Spleen (tissue), 11 donors: Measurements from ENCODE around the gene IFI27. TPM values are rescaled to one million over a fixed set of nuclear protein-coding genes. Genes with fewer than 3 reads are reported as not detected.

Experiments used
- DNase-seq: peaks from one replicate; pipeline ENCODE4 v3.0.0-alpha.2; 2020
- H3K27ac ChIP-seq, 8 donors: fragments of 200-600 bp; sonication (generic) in 7 of 8; 1 replicate in 4 of 8; 2 replicates in 4 of 8; pipeline versions ENCODE4 v1.5.0 to v1.8.0; 2016 to 2021; ENCODE audit warnings: inconsistent platforms in 4 of 8, mild to moderate bottlenecking in 4 of 8, moderate library complexity in 1 of 8
- H3K27me3 ChIP-seq, 7 donors: fragments of 200-600 bp; sonication (generic) in 6 of 7; replicated peaks in 1 of 7; 1 replicate in 4 of 7; 2 replicates in 3 of 7; pipeline versions ENCODE4 v1.5.0 to v1.8.0; 2016 to 2021; ENCODE audit warnings: inconsistent platforms in 3 of 7, mild to moderate bottlenecking in 1 of 7
- H3K36me3 ChIP-seq, 6 donors: fragments of 200-600 bp; sonication (generic) in 5 of 6; 1 replicate in 4 of 6; 2 replicates in 2 of 6; pipeline versions ENCODE4 v1.5.0 to v1.8.0; 2016 to 2021; ENCODE audit warnings: inconsistent platforms in 2 of 6
- H3K4me1 ChIP-seq, 6 donors: fragments of 200-600 bp; sonication (generic) in 5 of 6; 1 replicate in 3 of 6; 2 replicates in 3 of 6; pipeline versions ENCODE4 v1.5.0 to v1.8.0; 2016 to 2021; ENCODE audit warnings: inconsistent platforms in 3 of 6
- H3K4me3 ChIP-seq, 8 donors: fragments of 200-600 bp; sonication (generic) in 7 of 8; 1 replicate in 4 of 8; 2 replicates in 4 of 8; pipeline versions ENCODE4 v1.5.0 to v1.8.0; 2016 to 2021; ENCODE audit warnings: inconsistent platforms in 4 of 8, mild to moderate bottlenecking in 4 of 8, moderate library complexity in 2 of 8
- H3K9me3 ChIP-seq, 8 donors: fragments of 200-600 bp; sonication (generic) in 7 of 8; 1 replicate in 4 of 8; 2 replicates in 4 of 8; pipeline versions ENCODE4 v1.5.0 to v1.8.0; 2016 to 2021; ENCODE audit warnings: inconsistent platforms in 4 of 8
- POLR2A ChIP-seq, 3 donors: fragments of 450-650 bp; IDR thresholded peaks; one replicate each; pipeline ENCODE4 v1.5.1; 2017; ENCODE audit warnings: antibody characterized with exemption in 3 of 3, mild to moderate bottlenecking in 1 of 3
- POLR2AphosphoS5 ChIP-seq, 3 donors: sonication (generic); formaldehyde crosslinking; IDR thresholded peaks; one replicate each; pipeline ENCODE4 v1.5.1; 2017; ENCODE audit warnings: antibody characterized with exemption in 3 of 3
- WGBS, 5 donors: extraction: QIAGEN DNeasy Blood & Tissue Kit in 3 of 5; methylation state at CpG; one replicate each; pipeline versions ENCODE4 v1.1.5 to v1.1.7; 2013 to 2018; 5-methylcytosine and 5-hydroxymethylcytosine counted together
- intact Hi-C: fragments of 100-400 bp; cut with DNase I; formaldehyde crosslinking; loops from one replicate; pipeline ENCODE4 v1.15.0; 2023; ENCODE audit warnings: low total_unique reads
- polyA plus RNA-seq, 3 donors: library from polyadenylated mRNA; stranded (reverse); fragments of 200-250 nt; gene quantifications; one replicate each; pipeline ENCODE4 v1.2.1, GENCODE V29; 2013
- total RNA-seq, 7 donors: library from RNA; depleted of rRNA in 3 of 7; stranded (reverse); fragments of >200 nt in 3 of 7; fragmentation: NEBNext Ultra II Directional in 4 of 7; extraction: Animal tissue kit (Norgen Biotek cat#: 25700) in 4 of 7; gene quantifications; one replicate each; pipeline versions ENCODE4 v1.1.0 to v1.2.1, GENCODE V29; 2016 to 2021
- TF ChIP-seq, protein P1 (sequence below), 11 experiments: fragments of 200-600 bp in 7 of 11; fragments of 450-650 bp in 4 of 11; sonication (generic) in 4 of 11; IDR thresholded peaks in 8 of 11; conservative IDR thresholded peaks in 3 of 11; 1 replicate in 7 of 11; 2 replicates in 4 of 11; pipeline versions ENCODE4 v1.4.0 to v1.8.0; 2016 to 2021; ENCODE audit warnings: antibody characterized with exemption in 11 of 11, inconsistent platforms in 4 of 11, mild to moderate bottlenecking in 1 of 11
- donor health status: healthy with polysubstance abuse.
- donor health status: DM: no; HTN: no; CAD: no; lungs with moderate emphysema.
- donor health status: DM: no; HTN: no; CAD: no.
- donor health status: Bipolar disorder and iron deficiency.
- donor health status: healthy.
- donor health status: DM: no; HTN: no; CAD: no.
- donor health status: DM: yes; HTN: yes; CAD: no.

Gene IFI27
- total and polyA plus RNA-seq, 10 donors, result 304 to 1,170 (median 719) TPM

DNA sequence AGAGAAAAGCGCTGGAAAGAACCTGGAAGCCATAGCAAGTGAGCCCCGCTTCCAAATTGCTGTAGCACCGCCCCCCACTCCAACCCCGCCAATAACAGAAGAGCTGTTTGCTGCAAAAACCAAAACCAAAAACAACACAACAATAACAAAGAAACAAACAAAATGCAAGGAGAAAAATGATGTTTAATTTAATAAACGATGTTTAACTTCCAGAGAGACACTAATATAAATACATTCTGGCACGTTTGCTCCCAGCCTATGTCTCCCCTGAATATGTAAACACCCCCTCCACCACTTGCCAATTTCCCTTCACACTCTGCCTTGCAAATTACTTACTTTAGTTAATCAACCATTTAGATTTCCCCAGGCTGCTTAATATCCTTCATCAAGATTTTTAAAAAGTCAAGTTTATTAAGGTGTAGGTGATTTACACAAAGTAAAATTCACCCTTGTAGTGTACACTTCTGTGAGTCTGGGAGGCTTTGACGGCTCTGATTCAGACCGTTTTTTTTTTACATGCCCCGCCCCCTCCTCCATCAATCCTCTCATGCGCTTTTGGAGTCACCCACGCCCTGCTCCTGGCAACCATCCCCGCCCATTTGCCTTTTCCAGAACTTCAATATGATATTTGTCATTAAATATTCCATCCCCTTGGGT, 19.4 kb downstream of the IFI27 start:
- peaks cover 0 to 10% (median 0%) of the 10 kb centered on the region in 7 donors for H3K27me3 ChIP-seq
- H3K4me1 ChIP-seq, result peaks cover 3 to 31% (median 14%) of the 10 kb centered on the region in 6 donors
- intact Hi-C loops, result no loop called here
- peak overlapping the region; percentile 53 to 87 (median 83) for H3K27ac ChIP-seq
- no peak for DNase-seq
- no peaks in the 10 kb centered on the region for H3K9me3 ChIP-seq
- 0 to 1% (median 1%) methylated on average over 11 to 12 of the region's 12 CpGs for WGBS, 5 donors
- TF ChIP-seq, protein P1, sequence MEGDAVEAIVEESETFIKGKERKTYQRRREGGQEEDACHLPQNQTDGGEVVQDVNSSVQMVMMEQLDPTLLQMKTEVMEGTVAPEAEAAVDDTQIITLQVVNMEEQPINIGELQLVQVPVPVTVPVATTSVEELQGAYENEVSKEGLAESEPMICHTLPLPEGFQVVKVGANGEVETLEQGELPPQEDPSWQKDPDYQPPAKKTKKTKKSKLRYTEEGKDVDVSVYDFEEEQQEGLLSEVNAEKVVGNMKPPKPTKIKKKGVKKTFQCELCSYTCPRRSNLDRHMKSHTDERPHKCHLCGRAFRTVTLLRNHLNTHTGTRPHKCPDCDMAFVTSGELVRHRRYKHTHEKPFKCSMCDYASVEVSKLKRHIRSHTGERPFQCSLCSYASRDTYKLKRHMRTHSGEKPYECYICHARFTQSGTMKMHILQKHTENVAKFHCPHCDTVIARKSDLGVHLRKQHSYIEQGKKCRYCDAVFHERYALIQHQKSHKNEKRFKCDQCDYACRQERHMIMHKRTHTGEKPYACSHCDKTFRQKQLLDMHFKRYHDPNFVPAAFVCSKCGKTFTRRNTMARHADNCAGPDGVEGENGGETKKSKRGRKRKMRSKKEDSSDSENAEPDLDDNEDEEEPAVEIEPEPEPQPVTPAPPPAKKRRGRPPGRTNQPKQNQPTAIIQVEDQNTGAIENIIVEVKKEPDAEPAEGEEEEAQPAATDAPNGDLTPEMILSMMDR (IDR thresholded peaks at IDR 0.05 in 8 of 11, conservative IDR thresholded peaks at IDR 0.05 in 3 of 11), result peak in 1 of 11 experiments; percentile 9
- no peak for TF ChIP-seq POLR2AphosphoS5 (IDR thresholded peaks at IDR 0.05)
- peak overlapping the region; percentile 39 to 74 (median 54) for H3K4me3 ChIP-seq
- peaks cover 0 to 16% (median 0%) of the 10 kb centered on the region in 6 donors for H3K36me3 ChIP-seq

DNA sequence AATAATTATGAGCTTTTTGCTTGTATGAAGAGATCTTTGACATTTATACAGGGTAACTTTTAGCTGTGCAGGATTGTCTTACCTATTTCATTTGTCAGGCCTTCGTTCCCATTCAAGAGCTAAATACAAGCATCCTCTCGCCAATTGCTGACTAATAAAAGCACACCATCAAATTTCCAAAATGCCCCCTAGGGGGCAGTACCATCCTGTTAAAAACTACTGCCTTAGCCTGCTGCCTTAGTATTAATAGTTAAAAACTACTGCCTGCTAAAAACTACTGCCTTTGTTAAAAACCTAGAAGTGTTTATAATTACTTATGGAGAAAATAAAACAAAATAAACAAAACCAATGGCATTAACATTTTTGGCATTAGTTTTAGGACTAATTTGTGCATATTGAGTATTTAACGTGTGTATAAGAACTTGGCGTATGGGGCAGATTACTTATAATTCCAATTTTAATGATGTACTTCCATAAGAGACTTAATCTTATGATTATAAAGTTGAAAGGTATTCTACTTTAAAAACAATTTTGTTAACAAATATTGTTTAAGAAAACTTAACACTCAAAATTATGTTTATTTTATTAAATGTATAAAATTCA, 21.9 kb downstream of the IFI27 start:
- Histone ChIP-seq H3K9me3 (peaks cover 0 to 13% (median 9%) of the 10 kb centered on the region in 8 donors), H3K4me3 (no peak overlapping the region), H3K27me3 (peaks cover 0 to 10% (median 0%) of the 10 kb centered on the region in 7 donors), H3K36me3 (peaks cover 0 to 7% (median 0%) of the 10 kb centered on the region in 6 donors), H3K27ac (no peak overlapping the region), H3K4me1 (peaks cover 3 to 38% (median 17%) of the 10 kb centered on the region in 6 donors)
- no peak for DNase-seq
- intact Hi-C loops, result no loop called here
- TF ChIP-seq, protein P1 (IDR thresholded peaks at IDR 0.05 in 8 of 11, conservative IDR thresholded peaks at IDR 0.05 in 3 of 11), result peak; percentile 7 to 85 (median 66)
- TF ChIP-seq POLR2AphosphoS5 (IDR thresholded peaks at IDR 0.05), result no peak
- WGBS, 5 donors, result 41 to 49% (median 47%) methylated on average over 4 of the region's 4 CpGs

DNA sequence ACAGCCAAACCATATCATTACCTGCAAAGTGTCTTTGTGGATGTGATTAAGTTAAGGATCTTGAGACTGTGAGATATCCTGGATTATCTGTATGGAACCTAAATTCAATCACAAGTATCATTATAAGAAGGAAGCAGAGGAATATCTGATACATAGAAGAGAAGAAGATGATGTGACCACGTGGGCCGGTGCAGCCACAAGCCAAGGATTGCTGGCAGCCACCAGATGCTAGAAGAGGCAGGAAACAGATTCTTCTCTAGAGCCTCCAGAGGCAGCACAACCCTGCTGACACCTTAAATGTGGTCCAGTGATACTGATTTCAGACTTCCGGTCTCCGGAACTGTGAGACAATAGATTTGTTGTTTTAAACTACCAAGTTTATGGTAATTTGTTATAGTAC, 24.9 kb downstream of the IFI27 start:
- peaks cover 0 to 13% (median 9%) of the 10 kb centered on the region in 8 donors for H3K9me3 ChIP-seq
- H3K27me3 ChIP-seq, result peaks cover 0 to 10% (median 0%) of the 10 kb centered on the region in 7 donors
- no peaks in the 10 kb centered on the region for H3K36me3 ChIP-seq
- H3K27ac ChIP-seq, result no peak overlapping the region
- intact Hi-C loops, result loop anchor here (5.0 kb wide), 1 partner anchor 198 kb away; no protein-coding TSS in a partner anchor
- no peak overlapping the region for H3K4me3 ChIP-seq
- TF ChIP-seq POLR2A (IDR thresholded peaks at IDR 0.05) (no peak), POLR2AphosphoS5 (IDR thresholded peaks at IDR 0.05) (no peak)
- TF ChIP-seq, protein P1 (IDR thresholded peaks at IDR 0.05 in 8 of 11, conservative IDR thresholded peaks at IDR 0.05 in 3 of 11), result no peak
- 70 to 79% (median 77%) methylated on average over 4 of the region's 4 CpGs for WGBS, 5 donors
- no peak for DNase-seq
- H3K4me1 ChIP-seq, result peaks cover 0 to 14% (median 5%) of the 10 kb centered on the region in 6 donors
